Left renal cortex interstitium (tissue), 4 donors: ENCODE measurements around the gene SPEN. TPM values are rescaled to one million over a fixed set of nuclear protein-coding genes. Genes with fewer than 3 reads are reported as not detected.
A peak's percentile ranks its signal among the peaks of the same experiment; 100 is the strongest.
"Not testable (repeated sequence)": the region's sequence is repeated elsewhere in the genome, so short reads cannot be mapped to it uniquely, and the experiment has no call there.

Experiments used
- DNase-seq, 4 donors: peaks; one replicate each; pipeline ENCODE4 v3.0.0-alpha.2; 2013; ENCODE audit warnings: low read depth in 4 of 4, low spot score in 2 of 4, missing footprints in 1 of 4
- polyA plus RNA-seq, 4 donors: library from polyadenylated mRNA; unstranded; fragments of 120-200 nt; gene quantifications; one replicate each; pipeline ENCODE4 v1.2.1, GENCODE V29; 2013; ENCODE audit not compliant: insufficient read length in 4 of 4

The SPEN gene
- polyA plus RNA-seq, 4 donors: 46.9 to 70.6 (median 58.3) TPM

GRCh38 chr1:15833069-15833679, 14.3 kb upstream of the SPEN start:
- no peak for DNase-seq

DNA sequence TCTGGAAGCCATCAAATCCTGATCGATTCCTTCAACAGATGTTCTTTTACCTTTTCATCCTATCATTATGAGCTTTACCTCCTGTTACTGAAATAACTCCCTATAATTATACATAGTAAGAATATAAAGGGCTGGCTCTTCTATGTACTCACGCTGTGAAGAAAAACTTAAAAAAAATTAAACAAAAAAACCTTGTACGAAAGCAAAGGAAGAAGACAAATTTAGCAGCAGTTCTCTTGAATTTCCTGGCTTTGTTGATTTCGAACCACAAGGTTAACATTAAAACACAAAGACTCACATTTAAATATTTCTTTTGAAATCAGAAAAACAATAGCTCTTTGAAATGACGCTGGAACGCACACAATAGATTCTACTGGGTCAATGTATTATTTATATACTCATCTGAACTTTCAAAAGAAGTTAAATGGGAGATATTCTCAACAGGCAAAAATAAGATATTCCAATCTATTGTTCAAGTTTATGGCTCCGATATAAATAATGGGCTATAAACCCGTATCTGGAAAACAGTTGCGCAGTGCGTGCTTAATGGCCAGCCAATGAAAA, 13.6 kb upstream of the SPEN start:
- no peak for DNase-seq

- DNase-seq: peak in 3 of 4 donors; percentile 93 to 96 (median 95)
Measured at GRCh38 chr1:15834406-15835204, 12.9 kb upstream of the SPEN start.

DNA sequence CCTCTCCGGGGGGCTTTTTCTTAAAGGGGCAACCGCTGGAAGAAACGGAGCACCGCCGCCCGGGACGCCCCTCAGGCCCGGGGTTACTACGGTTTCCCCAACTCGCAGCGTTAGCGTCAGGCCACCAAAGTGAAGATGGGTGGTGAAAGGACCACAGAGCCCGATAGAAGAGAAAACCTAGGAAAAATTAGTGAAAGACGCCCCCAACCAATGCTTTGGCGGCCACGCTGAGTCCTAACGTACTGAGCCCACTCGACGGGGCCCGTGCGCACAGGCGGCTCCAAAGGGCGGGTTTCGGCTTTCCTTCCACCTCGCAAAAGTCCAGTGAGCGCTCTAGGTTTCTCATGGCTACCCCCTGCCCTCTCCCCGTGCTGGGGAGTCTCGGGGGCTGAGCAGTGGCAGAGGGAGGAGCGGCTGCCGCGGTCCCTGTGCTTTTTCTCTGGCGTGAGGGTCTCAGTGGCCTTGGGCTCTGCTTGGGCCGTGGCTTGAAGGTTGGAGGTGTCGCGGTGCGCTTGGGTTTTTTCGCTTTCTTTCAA, 12.2 kb upstream of the SPEN start:
- no peak for DNase-seq

DNA sequence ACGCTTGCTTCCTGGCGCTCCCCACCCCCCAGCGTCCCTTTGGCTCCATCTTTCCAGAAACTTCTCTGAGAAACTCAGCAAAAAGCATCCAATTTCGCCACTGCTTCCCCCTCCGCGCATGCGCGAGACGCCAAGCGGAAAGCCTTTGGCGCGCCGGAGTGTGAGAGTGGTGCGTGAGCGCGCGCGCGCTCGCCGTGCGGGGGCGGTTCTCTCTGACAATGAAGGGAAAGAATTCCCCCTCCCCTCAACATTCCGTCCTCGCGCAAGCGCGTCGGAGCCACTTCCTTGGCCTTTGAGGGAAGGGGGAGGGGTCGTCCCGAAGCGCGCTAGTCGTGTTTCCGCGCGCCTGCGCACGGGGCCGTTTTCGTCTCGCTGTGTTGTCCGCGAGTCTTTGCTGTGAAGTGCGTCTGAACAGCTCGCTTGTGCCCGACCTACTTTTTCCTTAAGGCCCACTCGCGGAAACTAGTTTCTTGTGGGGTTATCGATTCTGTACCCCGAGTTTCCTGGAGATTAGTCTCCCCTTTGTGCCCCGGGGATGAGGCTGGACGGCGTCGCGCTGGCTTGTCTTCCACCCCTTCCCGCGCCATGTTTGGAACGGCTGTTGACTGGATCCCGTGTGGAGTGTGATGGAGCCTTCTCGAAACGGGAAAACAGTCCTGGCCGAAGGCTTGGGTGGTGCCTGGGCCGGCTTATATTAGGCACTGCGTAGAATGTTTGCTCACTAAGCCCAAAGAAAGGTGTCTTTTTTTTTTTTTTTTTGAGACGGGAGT, 11.6 kb upstream of the SPEN start:
- DNase-seq: peak; percentile 97 to 100 (median 100)

- not testable (repeated sequence) for DNase-seq
Measured at GRCh38 chr1:15836511-15836771, 11.1 kb upstream of the SPEN start.

- DNase-seq: no peak
Measured at GRCh38 chr1:15836772-15837669, 10.5 kb upstream of the SPEN start.

- DNase-seq: no peak
Measured at GRCh38 chr1:15837931-15838330, 9.6 kb upstream of the SPEN start.

GRCh38 chr1:15838721-15839120, 8.8 kb upstream of the SPEN start:
- no peak for DNase-seq

DNA sequence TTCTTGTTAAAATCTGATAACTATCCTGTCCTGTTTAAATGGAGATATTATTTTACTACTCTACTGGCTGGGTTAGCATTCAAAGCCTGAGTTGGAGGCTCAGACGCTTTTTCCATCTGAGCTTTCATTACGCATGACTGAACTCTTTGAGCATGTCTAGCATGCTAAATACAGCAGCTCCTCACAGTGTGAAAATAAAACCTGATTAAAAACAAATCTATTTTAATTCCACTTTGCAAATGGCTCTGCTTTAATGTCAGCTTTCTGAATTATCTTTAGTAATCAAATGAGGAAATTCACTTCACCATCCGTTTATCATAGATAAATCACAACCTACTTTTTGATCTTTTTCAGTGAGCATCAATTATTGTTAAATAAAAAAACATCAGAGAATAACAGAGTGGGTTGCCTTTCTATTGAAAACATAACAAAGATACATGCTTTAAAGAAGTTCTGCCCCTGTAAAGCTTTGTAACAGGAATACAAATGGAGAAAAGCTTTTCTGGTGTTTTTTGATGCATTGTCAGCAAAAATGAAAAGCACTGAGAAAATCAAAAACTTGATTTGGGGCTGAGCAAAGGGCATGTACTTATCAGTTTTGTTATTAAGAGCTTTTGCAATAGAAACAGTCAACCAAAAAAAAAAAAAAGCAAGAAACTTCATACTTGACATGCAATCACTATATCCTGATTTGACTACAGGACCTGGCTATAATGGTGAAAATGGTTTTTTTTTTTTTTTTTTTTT, 3.5 kb upstream of the SPEN start:
- DNase-seq: peak in 1 of 4 donors; percentile 44

DNA sequence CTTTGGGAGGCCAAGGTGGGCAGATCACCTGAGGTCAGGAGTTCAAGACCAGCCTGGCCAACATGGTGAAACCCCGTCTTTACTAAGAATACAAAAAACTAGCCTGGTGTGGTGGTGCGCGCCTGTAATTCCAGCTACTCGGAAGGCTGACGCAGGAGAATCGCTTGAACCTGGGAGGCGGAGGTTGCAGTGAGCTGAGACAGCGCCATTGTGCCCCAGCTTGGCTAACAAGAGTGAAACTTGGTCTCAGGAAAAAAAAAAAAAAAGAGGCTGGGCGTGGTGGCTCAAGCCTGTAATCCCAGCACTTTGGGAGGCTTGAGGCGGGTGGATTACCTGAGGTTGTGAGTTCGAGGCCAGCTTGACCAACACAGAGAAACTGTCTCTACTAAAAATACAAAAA, 1.5 kb upstream of the SPEN start:
- not testable (repeated sequence) for DNase-seq

GRCh38 chr1:15847893-15848142, 311 bp downstream of the SPEN start:
- no peak for DNase-seq

DNA sequence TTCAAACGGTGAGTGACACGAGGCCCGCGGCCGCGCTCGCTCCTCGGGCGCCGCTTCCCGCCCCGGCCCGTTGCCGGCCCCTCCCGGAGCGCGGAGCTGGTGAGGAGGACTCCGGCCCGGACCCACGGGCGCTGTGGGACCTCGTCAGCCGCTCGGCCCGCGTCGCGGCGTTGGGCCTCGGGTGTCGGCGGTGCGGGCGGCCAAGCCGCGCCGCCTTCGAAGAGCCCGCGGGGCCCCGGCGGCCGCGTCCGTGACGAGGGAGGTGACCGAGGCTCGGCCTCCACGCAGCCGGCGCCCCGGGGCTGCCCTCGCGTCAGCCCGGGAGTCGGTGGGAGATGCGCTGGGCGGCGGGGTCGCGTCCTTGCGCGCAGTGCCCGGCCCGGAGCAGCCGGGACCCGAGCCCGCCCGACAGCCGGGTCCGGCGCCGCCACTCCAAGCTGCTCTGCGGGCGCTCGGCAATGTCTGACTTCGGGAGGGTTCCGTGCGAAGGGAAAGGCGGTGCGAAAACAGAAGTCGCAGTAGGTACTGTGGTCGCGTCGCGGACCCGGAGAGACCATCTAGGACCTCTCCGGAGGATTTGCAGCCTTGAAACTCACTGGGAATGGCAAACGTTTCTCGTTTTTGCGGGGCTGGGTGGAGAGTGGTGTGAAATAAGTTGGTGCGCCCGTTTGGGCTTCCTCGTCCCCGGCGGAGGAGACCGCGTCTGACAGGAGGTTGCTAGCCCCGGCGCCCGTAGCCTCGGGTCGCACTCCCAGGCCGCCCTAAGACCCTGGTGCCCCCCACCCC, 829 bp downstream of the SPEN start:
- no peak for DNase-seq

DNA sequence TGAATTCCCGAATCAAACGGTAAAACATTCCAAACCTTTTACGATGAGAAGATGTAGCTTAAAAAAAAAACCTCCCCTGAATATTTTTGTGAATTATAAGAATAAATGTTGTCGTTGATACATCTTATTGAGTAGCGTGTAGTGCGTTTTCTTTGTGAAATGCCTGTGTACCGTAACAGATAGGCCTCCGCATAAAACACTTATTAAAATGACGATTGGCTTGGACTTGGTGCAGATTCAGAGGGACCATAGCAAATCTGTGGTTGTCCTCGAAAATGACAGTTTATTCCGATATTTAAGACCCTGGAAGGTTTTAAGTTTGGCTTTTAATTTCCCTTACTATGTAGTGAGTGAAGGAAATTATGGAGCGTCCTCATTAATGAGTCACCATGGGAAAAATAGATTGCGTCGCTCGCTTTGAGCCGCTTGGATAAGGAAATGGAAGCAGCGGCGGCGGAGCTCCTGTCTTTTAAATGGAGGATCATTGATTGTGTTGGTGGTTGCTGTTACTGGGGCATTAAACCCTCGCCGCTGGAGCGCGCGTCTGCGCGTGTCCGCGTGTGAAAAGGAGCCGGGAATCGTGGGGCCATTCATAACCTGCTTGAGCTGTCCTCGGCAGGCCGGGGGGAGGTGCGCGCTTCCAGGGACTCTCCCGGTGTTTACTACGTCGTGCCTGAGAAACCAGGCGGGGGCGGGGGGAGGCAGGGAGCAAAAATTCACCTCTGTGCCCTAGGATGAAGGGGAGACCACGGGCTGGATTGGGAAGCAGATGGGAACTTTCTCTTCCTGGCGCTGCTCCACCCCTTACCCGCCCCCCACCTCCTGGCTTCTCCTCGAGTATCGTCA, 1.6 kb downstream of the SPEN start:
- DNase-seq: peak in 3 of 4 donors; percentile 84 to 86 (median 84)

GRCh38 chr1:15849775-15850324, 2.3 kb downstream of the SPEN start:
- DNase-seq: peak in 3 of 4 donors; percentile 79 to 91 (median 82)

- DNase-seq: no peak
Measured at GRCh38 chr1:15850471-15851001, 3.0 kb downstream of the SPEN start.
